CD4-positive, alpha-beta T cell treated with Interferon gamma for 1 hour (primary cell): ENCODE results near the gene AP1S3.
A peak's percentile ranks its signal among the peaks of the same experiment; 100 is the strongest.
"Not testable (repeated sequence)": the region's sequence is repeated elsewhere in the genome, so short reads cannot be mapped to it uniquely, and the experiment has no call there.

Experiments
- DNase-seq: peaks from one replicate; pipeline ENCODE4 v3.0.0-alpha.2; 2020

AP1S3 gene

DNA sequence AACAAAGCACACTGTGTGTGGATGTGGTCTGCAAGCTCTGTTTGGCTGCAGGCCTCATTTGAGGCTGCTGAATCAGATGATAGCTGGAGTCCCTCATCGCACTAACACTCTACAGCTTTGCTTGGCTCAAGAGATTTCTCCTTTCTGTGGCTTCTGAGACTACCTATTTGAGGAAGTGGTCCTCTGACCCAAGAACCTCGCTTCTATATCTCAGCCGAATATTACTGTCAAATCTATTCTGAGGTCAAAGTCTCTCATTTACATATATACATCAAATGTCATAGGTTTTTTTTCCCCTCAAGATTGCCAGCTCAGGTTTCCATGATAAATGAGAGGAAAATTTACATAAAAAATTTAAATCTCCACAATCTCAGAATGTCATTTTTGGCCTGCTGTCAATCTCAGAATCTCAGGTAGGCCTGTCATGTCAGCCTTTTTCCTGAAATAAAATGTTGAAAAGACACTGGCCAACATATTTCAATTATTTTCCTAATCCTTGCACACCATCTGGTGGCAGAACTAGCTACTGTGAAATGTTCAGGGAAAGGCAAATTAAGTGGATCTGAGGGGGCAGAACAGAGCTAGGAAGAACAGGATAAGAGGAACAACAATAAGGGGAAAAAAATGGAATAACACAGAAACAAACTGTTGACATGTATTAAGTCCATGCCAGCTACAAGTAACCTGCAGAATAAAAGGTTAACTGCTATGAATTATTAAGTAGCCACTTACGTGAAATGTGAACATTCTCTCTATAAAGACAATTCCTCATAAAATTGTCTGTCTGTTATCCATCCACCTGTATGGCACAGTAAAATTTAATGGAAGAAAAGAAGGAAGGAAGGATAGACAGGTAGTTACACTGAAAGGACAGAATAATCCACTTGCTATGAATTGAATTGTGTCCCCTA is 39.3 kb downstream of the AP1S3 start:
- no peak for DNase-seq

DNA sequence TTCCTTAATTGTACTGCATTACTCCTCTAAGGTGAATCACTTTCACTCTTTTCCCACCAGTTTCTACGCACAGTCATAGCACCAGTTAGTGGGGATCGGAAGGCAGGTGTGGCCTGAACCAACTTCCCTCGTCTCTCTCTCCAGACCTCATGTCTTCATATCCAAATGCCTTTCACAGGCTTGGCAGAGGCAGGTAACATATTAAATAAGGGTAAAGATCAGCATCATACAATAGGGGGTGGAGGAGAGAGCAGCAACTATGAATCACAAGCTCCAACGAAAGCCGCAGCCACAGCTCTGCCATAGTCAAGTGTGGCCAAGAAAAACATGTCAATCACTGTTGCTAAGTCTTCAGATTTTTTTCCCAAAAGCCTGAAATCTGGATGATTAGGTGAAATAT is 40.3 kb downstream of the AP1S3 start:
- DNase-seq: no peak

DNA sequence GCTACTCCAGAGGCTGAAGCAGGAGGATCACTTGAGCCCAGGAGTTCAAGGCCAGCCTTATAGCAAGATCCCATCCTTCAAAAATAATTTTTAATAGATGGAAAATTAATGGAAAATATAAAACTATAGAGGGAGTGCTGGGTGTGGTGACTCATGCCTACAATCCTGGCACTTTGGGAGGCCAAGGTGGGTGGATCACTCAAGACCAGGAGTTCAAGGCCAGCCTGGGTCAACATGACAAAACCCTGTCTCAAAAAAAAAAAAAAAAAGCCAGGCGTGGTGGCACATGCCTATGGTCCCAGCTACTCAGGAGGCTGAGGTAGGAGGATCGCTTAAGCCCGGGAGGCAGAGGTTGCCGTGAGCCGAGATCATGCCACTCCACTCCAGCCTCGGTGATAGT is 48.0 kb downstream of the AP1S3 start:
- no peak for DNase-seq

DNA sequence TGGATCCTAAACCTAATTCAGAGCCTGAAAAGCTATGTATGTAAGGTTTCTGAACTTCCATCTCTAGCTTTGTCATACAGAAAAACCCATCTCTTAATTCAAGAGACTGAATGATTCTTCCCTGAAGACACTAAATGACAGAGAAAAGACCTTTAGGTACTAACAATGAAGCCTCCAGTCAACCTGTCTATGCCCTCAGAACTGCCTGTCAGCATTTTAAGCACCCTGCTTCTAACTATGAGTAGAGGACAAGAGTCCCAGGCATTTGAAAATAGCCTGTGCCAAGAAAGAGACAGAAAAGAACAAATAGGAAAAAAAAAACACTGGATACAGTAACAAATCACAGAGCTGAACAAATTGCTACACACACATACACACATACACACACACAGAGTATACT is 48.6 kb downstream of the AP1S3 start:
- DNase-seq: no peak

DNA sequence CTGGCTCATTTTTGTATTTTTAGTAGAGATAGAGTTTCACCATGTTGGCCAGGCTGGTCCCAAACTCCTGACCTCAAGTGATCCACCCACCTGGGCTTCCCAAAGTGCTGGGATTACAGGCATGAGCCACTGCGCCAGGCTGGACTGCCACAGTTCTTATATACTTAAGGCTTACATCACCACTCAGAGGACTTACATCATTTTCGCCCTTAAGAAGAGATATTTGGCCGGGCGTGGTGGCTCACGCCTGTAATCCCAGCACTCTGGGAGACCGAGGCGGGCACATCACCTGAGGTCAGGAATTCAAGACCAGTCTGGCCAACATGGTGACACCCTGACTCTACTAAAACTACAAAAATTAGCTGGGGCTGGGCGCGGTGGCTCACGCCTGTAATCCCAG is 49.3 kb downstream of the AP1S3 start:
- not testable (repeated sequence) for DNase-seq

DNA sequence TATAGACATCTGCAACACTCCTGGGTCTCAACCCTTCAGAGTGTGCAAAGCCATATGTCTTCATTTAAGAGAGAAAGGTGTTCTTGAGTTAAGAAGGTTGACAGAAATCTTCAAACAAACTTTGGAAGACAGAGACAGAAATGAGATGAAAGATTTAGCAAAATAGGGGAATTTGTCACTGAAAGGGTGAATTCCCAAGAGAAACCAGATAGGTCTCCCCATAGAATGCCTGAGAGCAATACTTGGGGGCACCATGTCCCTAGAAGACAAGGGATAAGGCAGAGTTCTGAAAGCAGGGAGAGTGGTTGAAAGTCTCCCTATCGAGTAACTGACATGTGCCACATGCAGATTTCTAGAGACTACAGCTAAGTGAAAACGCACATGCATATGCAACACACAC is 50.0 kb downstream of the AP1S3 start:
- no peak for DNase-seq

DNA sequence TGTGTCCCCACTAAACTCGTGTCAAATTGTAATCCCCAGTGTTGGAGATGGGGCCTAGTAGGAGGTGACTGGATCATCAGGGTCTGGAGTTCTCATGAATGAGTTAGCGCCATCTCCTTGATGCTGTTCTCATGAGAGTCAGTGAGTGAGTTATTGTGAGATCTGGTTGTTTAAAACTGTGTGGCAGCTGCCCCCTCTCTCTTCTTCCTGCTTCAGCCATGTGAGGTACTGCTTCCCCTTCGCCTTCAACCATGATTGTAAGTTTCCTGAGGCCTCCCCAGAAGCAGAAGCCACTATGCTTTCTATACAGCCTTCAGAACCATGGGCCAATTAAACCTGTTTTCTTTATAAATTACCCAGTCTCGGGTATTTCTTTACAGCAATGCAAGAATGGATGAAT is 50.4 kb downstream of the AP1S3 start:
- DNase-seq: no peak

DNA sequence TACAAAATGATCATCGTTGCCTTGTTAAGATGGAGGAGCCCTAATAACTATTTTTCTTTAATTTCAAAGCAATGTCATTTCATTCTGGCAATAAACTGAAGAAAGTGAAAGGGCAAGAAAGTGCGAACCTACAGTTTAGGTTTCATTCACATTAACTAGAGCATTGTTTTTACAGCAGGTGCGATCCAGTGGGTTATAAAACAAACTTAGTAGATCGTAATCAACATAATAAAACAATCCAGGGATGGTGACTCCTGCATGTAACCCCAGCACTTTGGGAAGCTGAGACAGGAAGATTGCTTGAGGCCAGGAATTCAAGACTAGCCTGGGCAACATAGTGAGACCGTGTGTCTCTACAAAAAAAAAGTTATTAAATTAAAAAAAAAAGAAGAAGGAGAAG is 51.1 kb downstream of the AP1S3 start:
- DNase-seq: no peak

DNA sequence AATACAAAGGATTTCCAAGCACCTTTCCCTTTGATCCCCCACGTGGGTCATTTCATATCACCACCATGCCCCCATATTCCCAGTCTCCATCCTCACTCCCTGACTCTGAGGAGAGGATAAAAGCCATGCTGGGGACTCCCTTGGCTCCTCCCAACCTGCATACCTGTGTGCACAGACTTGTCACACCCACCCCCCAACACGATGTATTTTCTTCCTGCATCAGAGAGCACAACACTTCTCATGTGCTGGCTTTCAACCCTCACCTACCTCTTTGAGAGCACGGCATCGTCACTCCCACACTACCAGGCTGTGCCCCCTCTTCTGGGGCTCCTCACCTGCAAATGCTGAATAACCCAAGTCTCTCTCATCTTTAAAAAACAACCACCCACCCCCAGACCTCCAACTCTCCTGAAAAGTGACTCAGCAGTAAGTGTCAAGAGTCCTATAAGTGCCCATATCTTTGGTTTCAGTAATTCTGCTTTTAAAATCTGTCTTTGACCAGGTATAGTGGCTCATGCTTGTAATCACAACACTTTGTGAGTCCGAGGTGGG is 53.1 kb downstream of the AP1S3 start:
- no peak for DNase-seq

DNA sequence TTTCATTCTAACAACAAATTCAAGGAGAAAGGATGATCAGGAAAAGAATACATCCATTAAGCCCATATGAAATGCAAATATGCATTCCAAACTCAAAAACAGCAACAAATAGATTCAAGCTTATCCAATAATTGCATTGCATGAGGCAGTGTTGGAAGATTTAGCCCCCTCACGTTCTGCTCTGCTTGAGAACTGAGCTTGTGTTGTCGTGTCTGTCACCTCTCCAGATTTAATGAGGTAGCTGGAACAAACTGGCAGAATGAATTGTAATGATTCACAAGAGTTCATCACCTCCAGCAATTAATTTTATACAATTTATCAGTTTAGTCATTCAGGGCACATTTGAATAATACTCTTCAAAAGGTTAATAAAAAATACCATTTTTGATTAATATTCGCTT is 54.8 kb downstream of the AP1S3 start:
- no peak for DNase-seq

DNA sequence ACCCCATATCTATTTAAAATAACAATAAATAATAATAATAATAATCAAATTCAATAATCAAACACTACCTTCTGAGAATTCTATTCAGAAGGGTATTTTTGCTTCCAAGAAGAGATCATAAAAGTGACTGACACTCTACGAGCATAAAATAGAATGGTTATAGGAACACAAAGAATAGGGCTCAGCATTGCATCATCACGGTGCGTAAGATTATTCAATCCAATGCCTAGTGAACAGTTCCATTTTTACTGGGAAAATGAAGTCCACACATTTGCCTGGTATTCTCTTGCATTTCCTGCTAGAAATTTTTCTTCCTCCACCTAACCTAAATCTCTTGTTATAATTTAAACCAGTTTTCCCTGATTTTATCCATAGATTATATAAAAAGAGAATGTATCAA is 55.8 kb downstream of the AP1S3 start:
- no peak for DNase-seq

DNA sequence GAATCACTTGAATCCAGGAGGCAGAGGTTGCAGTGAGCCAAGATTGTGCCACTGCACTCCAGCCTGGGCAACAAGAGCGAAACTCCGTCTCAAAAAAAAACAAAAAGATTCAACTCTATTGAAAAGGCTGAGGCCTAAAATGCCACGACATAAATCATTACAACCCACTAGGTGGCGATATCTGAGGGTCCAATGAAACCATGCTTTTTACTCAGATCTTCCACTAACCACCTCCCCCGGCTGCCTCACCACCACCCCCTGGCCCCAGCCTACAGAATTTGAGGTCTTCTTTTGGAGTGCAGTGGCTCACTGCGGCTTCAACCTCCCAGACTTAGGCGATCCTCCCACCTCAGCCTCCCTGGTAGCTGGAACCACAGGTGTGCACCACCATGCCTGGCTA is 57.5 kb downstream of the AP1S3 start:
- peak; percentile 29 for DNase-seq

DNA sequence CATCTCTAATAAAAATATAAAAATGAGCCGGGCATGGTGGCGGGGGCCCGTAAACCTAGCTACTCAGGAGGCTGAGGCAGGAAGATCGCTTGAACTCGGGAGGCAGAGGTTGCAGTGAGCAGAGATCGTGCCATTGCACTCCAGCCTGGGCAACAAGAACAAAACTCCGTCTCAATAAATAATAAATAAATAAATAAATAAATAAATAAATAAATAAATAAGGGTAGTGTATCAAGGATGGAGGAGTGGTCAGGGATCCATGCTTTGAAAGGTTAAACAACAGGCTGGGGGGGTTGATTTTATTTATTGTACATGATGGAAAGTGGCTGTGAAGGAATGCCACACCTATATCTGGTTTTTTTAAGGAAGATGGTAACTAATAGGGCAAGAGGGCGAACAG is 63.2 kb downstream of the AP1S3 start:
- no peak for DNase-seq

DNA sequence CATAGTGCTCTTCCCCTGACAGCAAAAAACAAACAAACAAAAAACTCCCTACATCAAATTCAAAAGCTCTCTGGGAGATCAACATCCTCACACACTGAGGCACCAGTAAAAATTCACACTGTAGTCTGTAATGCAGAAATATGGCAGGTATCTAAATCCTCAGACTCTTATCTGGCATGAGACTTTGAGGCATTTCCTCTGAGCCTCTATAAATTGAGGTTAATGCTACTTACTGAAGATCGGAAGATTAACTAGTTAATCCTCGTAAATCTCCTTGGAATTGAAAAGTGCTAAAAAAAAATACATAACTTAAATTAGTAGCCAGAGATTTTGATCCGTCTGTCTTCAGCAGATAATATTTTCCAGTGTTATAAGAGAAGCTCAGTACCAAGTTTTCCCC is 65.0 kb downstream of the AP1S3 start:
- DNase-seq: no peak

DNA sequence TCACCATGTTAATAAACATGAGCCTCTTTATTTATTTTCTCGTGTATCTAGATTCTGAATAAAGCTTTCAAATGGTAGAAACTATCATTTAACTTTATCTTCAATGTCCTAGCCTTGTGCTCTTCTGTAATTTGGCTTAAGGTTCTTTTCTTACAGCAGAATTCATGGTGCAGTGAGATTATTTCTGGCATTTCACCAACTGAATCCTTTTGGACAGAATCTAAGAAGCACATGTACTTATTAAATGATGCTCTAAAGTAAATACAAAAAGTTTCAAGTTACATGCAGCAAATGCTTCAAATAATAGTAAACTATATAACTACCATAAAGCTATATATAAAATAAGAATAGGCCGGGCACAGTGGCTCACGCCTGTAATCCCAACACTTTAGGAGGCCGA is 65.9 kb downstream of the AP1S3 start:
- no peak for DNase-seq

DNA sequence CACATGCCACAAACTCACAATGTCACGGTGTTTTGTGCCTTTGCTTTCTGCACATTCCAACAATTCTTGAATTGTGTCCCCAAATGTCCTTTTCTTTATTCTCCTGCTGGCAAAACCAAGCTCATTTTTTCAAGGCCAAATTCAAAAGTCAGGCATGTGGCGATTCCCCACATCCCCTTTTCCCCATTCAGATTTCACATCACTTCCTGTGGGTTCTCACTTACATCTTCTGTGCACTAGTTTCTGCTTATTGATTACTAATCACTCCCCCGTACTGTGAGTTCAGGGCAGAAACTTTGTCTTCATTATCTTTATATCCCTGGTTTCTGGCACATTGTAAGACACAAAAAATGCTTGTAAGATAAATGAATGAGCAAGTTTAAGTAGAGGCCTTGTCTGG is 69.2 kb downstream of the AP1S3 start:
- no peak for DNase-seq

DNA sequence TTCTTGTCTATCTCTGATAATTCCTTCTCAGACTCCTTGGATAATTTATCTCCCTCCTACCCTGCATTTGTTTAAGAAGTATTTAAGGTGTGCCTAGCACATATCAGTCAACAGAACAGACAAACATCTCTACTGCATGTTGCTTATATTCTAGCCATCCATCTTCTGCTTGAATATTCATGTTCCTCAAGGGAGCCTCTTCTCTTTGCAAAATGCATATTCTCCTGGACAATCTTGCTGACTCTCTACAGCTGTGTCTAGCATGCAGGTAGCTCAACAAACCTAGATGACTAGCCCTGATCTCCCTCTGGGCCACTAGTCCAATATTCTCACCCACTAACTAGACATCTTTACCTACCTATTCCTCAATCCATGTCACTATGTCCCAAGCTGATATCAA is 70.0 kb downstream of the AP1S3 start:
- no peak for DNase-seq

DNA sequence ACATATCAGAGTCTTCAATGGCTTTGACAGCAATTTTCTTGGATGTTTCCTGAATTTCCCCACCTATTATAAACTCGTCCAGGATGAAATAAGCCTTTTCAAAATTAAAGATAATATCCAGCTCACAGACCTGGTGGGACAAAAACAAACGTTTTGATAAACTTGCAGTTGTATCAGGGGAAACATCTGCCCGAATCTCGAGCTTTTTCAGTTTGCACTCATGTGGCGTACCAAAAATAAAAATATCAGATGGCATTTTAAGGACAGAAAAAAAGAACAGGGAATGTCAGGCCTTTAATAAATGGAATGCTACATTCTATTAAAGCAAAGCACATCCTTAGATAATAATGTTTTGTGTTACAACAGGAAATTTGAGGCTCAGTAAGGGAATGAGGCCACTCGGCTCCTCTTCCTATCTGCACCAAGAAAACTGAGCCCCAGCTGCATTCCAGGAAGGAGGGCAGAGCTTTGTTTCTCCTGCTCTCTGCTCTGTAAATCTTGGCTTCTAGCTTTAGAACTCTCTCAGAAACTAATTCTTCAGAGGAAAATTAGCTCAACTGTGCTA is 72.1 kb downstream of the AP1S3 start:
- no peak for DNase-seq

DNA sequence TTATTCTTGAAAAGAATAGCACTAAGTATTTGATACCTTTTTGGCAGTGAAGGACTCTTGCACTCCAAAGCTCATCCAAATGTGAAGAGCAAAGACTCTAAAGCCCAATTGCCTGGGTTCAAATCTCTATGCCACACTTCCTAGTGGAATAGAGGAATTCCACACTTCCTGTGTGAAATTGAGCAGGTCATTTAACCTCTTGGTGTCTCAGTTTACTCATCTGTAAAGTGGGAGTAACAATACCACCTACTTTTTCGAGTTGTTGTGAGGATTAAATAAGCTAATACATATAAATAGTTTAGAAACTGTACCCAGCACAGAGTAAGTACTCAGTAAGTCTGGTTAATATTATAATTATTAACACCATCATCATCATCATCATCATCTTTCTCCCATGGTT is 72.6 kb downstream of the AP1S3 start:
- DNase-seq: no peak

DNA sequence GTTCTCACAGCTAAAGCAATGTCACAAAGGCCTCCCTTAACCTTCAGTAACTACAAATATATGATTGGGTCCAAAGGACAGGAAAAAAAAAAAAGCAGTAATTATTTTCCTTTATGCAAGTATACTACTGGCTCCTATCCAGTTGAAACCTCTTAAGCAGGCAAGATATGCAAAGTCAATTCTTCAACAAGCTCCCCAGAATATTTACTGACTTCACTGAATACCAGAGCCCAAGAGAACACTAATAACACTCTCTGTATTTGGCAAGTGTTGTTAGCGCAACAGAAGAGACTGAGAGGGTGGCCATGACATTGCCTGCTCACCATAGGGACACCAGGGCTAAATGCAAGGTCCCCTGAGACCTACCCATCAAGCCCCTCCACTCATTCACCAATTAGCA is 74.5 kb downstream of the AP1S3 start:
- no peak for DNase-seq

DNA sequence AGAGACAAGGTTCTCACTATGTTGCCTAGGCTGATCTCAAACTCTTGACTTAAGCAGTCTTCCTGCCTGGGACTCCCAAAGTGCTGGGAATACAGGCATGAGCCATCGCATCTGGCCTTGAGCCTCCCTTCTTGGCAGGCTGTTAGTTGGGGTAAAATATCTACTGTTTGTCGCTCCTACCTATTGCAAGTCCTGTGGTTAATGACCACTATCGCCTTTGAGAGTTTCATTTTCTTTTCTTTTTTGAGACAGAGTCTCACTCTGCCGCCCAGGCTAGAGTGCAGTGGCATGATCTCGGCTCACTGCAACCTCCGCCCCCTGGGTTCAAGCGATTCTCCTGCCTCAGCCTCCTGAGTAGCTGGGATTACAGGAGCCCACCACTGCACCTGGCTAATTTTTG is 75.6 kb downstream of the AP1S3 start:
- DNase-seq: peak; percentile 2

DNA sequence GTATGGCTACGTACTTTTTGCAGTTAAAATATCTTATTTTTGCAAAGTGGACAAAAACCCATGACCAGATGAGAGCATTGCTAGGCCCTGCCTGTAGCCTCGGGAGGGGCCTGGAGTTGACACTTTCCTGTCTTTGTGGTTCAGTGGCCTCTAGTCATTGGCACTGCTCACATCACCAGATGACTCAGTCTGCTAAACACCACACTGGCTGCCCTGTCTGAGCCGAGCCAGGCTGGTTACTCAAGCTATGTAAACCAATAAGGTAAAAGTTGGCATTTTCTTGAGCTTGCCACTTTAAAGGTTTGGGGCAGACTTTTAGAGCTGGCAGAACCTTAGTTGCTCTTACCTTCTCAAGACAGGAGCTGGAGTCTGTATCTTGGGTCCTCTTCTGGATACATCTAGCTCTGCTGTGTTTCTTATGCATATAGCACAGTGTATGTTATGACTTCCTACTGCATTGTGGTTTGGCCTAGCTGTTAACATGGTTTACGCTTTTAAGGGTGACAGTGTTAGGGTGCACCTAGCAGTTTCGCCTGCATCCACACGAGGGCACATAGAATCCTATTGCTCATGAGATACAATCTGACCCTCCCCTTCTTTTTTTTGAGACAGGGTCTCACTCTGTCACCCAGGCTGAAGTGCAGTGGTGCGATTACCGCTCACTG is 76.4 kb downstream of the AP1S3 start:
- peak; percentile 56 for DNase-seq

DNA sequence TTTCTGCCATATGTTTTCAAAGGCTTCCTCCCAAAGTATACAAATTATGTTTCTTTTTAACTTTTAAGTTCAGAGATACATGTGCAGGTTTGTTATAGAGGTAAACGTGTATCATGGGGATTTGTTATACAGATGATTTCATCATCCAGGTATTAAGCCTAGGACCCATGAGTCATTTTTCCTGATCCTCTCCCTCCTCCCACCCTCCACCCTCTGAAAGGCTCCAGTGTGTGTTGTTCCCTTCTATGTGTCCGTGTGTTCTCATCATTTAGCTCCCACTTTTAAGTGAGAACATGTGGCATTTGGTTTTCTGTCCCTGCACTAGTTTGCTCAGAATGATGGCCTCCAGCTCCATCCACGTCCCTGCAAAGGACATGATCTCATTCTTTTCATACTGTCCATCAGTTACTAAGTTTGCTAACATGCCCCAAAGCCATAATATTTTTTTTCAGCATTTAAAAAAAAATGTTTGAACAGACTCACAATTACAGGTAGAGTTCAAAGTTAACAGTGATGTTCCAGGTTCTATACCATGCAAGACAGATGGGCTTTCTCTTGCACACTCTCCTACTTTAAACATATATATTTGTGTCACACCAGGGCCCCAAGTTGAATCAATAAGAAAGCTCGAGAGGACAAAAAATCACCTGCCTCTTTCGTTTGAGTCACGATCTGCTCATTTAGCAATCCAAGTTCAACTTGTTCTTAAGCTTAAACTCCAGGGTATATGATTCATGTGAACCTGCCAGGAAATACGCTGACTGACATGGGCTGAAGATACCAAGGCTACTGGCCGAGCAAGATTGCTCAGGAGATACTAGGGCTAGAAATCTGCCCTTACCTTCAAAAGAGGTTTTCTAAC is 77.6 kb downstream of the AP1S3 start:
- DNase-seq: no peak
